Kidney (tissue), 14 donors: ENCODE results near the gene SACM1L. TPM values are rescaled to one million over a fixed set of nuclear protein-coding genes. Genes with fewer than 3 reads are reported as not detected.

ENCODE experiments used
- DNase-seq, 5 donors: peaks; one replicate each; pipeline ENCODE4 v3.0.0-alpha.2; 2013 to 2020
- FAIRE-seq: peaks from 2 replicates; lab custom pipeline; 2012; peaks lifted over from hg19 to GRCh38; lab: Jason Lieb, UNC
- H3K27ac ChIP-seq, 2 donors: one replicate each; pipeline ENCODE4 v1.7.0; 2013; ENCODE audit warnings: low read depth in 2 of 2, low read length in 2 of 2, inconsistent platforms in 1 of 2
- H3K27me3 ChIP-seq: one replicate; pipeline ENCODE4 v1.7.1; 2013; ENCODE audit warnings: low read length, inconsistent platforms; ENCODE audit not compliant: control insufficient read depth, insufficient read depth
- H3K36me3 ChIP-seq, 3 donors: one replicate each; pipeline versions ENCODE4 v1.7.0 to v1.7.1; 2013; ENCODE audit warnings: low read length in 3 of 3, control low read depth in 1 of 3, inconsistent platforms in 1 of 3; ENCODE audit not compliant: insufficient read depth in 3 of 3, control insufficient read depth in 2 of 3
- H3K4me1 ChIP-seq, 3 donors: one replicate each; pipeline versions ENCODE4 v1.7.0 to v1.7.1; 2013; ENCODE audit warnings: low read length in 3 of 3, inconsistent platforms in 1 of 3, low read depth in 1 of 3; ENCODE audit not compliant: control insufficient read depth in 2 of 3, insufficient read depth in 2 of 3
- H3K4me3 ChIP-seq, 3 donors: one replicate each; pipeline versions ENCODE4 v1.7.0 to v1.8.1; 2013; ENCODE audit warnings: low read length in 3 of 3, control low read depth in 1 of 3, inconsistent platforms in 1 of 3
- H3K9ac ChIP-seq, 3 donors: one replicate each; pipeline versions ENCODE4 v1.7.0 to v1.7.1; 2013; ENCODE audit warnings: low read length in 3 of 3, control low read depth in 1 of 3, inconsistent platforms in 1 of 3
- H3K9me3 ChIP-seq, 3 donors: one replicate each; pipeline versions ENCODE4 v1.7.0 to v1.7.1; 2013; ENCODE audit warnings: low read length in 3 of 3, control low read depth in 1 of 3, inconsistent platforms in 1 of 3; ENCODE audit not compliant: control insufficient read depth in 2 of 3, insufficient read depth in 1 of 3
- intact Hi-C: fragments of 100-400 bp; cut with DNase I; formaldehyde crosslinking; loops from one replicate; pipeline ENCODE4 v1.11.1; 2022
- polyA plus RNA-seq: library from polyadenylated mRNA; stranded (reverse); fragments of 350-450 nt; fragmentation: Illumina TruSeq; extraction: RNeasy Lipid Tissue Mini Kit (QIAGEN cat#74804); gene quantifications from one replicate; pipeline ENCODE4 v1.2.3, GENCODE V29; 2014; ENCODE audit warnings: low read depth, low replicate concordance; ENCODE audit not compliant: insufficient read depth
- total RNA-seq: library from RNA; stranded (reverse); fragmentation: NEBNext Ultra II Directional; extraction: Animal tissue kit (Norgen Biotek cat#: 25700); gene quantifications from one replicate; pipeline ENCODE4 v1.2.1, GENCODE V29; 2021
- TF ChIP-seq, protein P1 (sequence below): IDR thresholded peaks from 3 replicates; pipeline ENCODE4 v1.5.1; 2012; ENCODE audit warnings: mild to moderate bottlenecking, moderate library complexity, borderline replicate concordance; ENCODE audit not compliant: insufficient read depth; ENCODE audit errors: extremely low read depth
- donor health status: control.
- donor health status: control.
- donor health status: control.
- donor health status: control.
- donor health status: control.
- donor health status: DM: yes; HTN: yes; CAD: no.
- donor health status: Normal renal cell carcinoma (clear cell type).

The SACM1L gene
- total and polyA plus RNA-seq, 2 donors from 2014 or later = 27.1 to 53.1 TPM

DNA sequence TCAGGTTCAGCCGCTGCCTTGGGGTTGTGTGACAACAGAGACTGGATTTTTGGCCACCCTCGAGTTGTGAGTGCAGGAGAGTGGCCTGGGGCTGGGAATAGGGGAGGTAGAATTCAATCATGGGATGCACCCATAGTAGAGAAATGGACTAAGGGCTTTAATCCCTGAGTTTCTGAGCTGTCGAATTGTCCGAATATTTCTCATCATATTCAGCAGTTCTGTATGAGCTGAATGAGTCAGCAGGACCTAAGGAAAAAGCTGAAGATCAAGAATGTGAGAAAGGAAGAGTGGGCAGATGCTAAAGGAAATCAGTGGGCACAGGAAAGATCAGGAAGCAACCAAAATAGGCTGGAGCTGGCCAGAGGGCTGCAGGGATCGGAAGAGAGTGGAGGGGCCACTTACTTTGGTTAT, 44.4 kb upstream of the SACM1L start:
- intact Hi-C loops = no loop called here
- Histone ChIP-seq H3K4me1 (peaks cover 3 to 14% (median 4%) of the 10 kb centered on the region in 3 donors), H3K9ac (no peak overlapping the region), H3K27ac (peak overlapping the region; percentile 36 to 57), H3K9me3 (no peaks in the 10 kb centered on the region), H3K4me3 (no peak overlapping the region), H3K36me3 (no peaks in the 10 kb centered on the region), H3K27me3 (no peaks in the 10 kb centered on the region)
- DNase-seq = no peak
- TF ChIP-seq, protein P1, sequence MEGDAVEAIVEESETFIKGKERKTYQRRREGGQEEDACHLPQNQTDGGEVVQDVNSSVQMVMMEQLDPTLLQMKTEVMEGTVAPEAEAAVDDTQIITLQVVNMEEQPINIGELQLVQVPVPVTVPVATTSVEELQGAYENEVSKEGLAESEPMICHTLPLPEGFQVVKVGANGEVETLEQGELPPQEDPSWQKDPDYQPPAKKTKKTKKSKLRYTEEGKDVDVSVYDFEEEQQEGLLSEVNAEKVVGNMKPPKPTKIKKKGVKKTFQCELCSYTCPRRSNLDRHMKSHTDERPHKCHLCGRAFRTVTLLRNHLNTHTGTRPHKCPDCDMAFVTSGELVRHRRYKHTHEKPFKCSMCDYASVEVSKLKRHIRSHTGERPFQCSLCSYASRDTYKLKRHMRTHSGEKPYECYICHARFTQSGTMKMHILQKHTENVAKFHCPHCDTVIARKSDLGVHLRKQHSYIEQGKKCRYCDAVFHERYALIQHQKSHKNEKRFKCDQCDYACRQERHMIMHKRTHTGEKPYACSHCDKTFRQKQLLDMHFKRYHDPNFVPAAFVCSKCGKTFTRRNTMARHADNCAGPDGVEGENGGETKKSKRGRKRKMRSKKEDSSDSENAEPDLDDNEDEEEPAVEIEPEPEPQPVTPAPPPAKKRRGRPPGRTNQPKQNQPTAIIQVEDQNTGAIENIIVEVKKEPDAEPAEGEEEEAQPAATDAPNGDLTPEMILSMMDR = no peak
- no peak for FAIRE-seq

DNA sequence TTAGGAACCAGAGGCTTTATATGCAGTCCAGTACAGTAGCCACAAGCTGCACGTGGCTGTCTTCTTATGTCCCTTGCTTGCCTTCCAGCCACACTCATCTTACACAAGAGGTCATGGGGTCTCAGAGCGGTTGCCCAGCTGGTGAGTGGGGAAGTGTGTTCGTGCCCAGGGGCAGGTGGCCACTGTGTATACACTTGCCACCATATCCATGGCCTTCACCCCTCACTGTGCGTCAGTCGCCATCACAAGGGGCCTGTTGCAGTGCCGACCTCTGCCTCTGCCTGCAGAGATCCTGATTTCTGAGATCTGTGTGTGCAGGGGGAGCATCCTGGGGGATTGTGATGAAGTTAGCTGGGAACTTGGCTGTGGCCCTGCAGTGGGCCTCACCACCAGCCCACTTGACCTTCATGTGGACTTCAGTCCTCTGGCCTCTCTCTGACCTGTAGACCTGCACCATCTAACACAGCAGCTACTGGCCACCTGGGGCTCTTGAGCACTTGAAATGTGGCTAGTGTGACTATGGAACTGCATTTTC, 43.1 kb upstream of the SACM1L start:
- H3K4me1 ChIP-seq = peaks cover 3 to 14% (median 4%) of the 10 kb centered on the region in 3 donors
- no peak overlapping the region for H3K27ac ChIP-seq
- H3K27me3 ChIP-seq = no peaks in the 10 kb centered on the region
- TF ChIP-seq, protein P1 = no peak
- no peak overlapping the region for H3K9ac ChIP-seq
- no peak overlapping the region for H3K4me3 ChIP-seq
- DNase-seq (no peak), FAIRE-seq (no peak)
- intact Hi-C loops = no loop called here
- H3K9me3 ChIP-seq = no peaks in the 10 kb centered on the region
- H3K36me3 ChIP-seq = no peaks in the 10 kb centered on the region

DNA sequence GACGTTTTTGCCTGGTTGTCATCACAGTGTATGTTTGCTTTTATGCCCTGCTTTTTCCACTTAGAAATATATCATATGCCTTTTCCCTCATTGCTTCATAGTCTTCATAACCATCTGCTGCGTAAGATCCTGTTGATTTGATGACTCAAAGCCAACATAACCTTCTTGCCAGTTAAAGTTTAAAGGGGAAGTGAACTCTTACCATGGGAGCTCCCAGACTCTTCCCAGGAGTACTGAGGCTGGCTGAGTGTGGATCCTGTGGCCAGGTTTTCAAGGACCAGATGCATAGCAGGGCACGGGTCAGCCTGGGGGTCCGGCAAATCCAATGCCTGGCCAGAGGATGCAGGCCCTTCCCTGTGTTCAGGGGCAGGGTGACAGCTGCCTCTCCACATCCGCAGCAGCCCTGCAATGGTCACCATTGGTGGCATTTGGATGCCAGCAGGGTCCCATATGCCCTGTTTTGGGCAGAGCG, 42.0 kb upstream of the SACM1L start:
- peaks cover 3 to 14% (median 4%) of the 10 kb centered on the region in 3 donors for H3K4me1 ChIP-seq
- H3K9me3 ChIP-seq = no peaks in the 10 kb centered on the region
- no peak overlapping the region for H3K4me3 ChIP-seq
- FAIRE-seq (no peak), DNase-seq (no peak)
- no peak overlapping the region for H3K9ac ChIP-seq
- intact Hi-C loops = no loop called here
- H3K36me3 ChIP-seq = no peaks in the 10 kb centered on the region
- H3K27me3 ChIP-seq = no peaks in the 10 kb centered on the region
- TF ChIP-seq, protein P1 = no peak
- H3K27ac ChIP-seq = no peak overlapping the region

DNA sequence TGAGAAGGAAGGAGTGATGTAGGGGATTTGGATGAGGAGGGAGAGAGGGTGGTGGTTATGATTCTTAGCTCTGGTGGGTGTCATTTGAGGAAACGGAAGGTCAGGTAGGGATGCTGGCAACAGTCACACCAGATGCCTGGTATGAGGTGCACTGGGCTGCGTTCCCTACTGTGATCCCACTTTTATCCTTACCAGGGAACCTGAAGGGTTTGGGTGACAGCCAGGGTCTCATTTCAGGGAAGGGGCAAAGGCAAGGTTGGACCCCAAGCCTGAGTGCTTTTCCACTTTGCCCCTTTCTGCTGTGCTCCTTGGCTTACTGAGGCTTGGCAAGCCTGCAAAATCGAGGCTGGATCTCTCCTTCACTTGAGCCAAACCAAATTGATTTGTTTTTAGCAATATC, 36.0 kb upstream of the SACM1L start:
- no peaks in the 10 kb centered on the region for H3K4me1 ChIP-seq
- H3K9me3 ChIP-seq = no peaks in the 10 kb centered on the region
- FAIRE-seq (no peak), DNase-seq (no peak)
- no peak overlapping the region for H3K27ac ChIP-seq
- H3K9ac ChIP-seq = no peak overlapping the region
- no peaks in the 10 kb centered on the region for H3K36me3 ChIP-seq
- intact Hi-C loops = loop anchor here (10.0 kb wide), 1 partner anchor 58 kb away; the partner anchor contains the start of gene LIMD1
- H3K4me3 ChIP-seq = no peak overlapping the region
- H3K27me3 ChIP-seq = no peaks in the 10 kb centered on the region
- TF ChIP-seq, protein P1 = no peak
